HG03064 (cell line): ENCODE data around the gene RETNLB.

Experiments used
- ATAC-seq: cut with Tn5 transposase; IDR thresholded peaks from one replicate; pipeline ENCODE4 v1.9.1; 2021; ENCODE audit warnings: low read depth; ENCODE audit not compliant: unreplicated experiment

RETNLB gene

GRCh38 chr3:108757404-108757982 lies at the start of gene RETNLB:
TSS of gene RETNLB (minus strand) at chr3:108757410. CDS start at chr3:108757185, 225 bp downstream.
- no peak for ATAC-seq

DNA sequence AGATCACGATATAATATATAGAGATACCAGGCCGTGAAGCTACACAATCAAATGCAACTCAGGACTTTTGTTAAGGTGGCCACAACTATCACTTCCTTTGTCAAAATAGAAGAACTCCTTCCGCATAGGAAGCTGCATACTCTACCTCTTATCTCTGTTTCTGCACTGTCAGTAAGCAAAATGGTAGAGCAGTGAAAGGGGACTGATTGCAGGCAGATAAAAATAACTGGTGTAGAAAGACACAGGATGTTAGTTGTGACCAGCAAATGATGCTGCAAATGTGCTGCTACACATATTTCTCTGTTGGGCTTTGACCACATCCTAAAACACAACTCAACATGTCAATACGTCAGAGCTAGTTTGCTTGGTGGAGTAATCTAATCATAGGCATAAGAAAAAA lies 49.1 kb upstream of the RETNLB start:
- ATAC-seq: no peak

- no peak for ATAC-seq
Measured at GRCh38 chr3:108804966-108805365, 47.8 kb upstream of the RETNLB start.

GRCh38 chr3:108804437-108804836 lies 47.2 kb upstream of the RETNLB start:
- no peak for ATAC-seq

GRCh38 chr3:108791473-108791872 lies 34.3 kb upstream of the RETNLB start:
- ATAC-seq: no peak

- ATAC-seq: no peak
Measured at GRCh38 chr3:108780235-108780634, 23.0 kb upstream of the RETNLB start.

DNA sequence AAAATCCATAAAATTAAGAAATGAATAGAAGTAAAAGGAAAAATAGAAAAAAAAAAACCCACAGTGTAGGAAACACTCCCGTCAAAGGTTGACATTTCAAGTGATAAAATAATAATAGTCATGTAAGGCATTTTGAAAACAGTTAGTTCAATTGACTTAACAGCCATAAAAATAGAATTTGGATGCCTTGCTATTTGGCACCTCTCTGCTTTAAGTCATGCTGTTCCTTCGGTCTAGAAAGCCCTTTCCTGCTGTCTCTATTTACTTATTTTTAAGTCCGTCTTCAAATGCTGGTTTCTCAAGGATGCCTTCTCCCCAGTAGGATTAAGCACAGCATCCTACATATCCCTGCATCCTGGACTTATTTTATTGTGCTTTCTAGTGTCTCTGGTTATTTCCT lies 22.3 kb upstream of the RETNLB start:
- no peak for ATAC-seq

DNA sequence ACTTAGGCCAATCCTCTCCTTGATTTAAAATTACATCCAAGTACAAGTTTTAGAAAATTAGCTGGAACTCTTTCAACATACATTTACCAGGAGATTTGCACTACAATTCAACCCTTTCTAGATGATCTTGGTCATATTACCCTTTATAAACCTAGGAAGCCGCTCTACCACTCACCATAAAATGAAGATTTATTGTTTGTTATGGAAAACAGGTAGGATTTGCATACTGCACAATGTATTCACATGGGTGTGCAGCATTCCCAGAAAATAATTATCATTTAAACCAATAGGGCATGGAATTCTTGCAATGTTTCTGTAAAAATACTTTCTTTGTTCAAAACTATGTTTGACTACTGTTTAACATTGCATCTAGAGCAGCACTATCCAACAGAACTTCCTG lies 18.4 kb upstream of the RETNLB start:
- ATAC-seq: no peak

DNA sequence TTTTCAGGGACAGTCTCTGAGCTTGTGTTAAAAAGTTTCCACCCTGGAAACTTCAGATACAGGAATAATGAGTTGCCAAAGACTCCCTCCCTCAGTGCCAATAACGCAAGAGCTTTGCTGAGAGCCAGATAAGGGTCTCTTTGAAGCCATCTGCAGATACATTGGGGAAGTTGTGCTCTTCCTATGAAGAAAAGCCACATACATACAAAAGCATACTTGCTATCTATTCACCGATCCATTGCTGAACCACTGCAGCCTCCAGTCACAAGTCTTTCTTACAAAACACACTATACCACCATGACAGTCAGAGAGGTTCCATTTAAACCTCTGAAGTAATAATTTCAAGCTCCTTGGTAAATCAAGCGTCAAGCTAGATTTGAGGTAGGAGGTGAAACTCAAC lies 10.0 kb upstream of the RETNLB start:
- ATAC-seq: no peak

- no peak for ATAC-seq
Measured at GRCh38 chr3:108755686-108756085, 1.5 kb downstream of the RETNLB start.

DNA sequence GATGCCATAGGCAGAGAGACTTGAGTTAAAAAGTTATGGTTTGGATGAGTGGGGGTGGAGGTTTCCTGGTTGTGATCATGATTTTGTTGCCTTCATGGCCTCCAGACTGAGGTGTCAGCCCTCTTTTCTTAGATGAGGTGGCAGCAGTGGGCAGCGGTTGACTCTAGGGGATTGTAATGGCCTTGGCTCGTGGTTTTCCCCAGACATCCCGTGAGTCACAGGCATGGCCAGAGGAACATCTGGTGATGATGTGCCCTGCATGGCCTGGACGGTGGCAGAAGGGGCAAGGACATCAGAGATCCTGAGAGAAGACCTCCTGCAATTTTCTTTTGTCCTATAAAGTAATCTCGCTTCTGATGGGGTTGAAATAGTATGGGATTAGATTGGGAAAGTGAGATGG lies 12.4 kb downstream of the RETNLB start:
- no peak for ATAC-seq

DNA sequence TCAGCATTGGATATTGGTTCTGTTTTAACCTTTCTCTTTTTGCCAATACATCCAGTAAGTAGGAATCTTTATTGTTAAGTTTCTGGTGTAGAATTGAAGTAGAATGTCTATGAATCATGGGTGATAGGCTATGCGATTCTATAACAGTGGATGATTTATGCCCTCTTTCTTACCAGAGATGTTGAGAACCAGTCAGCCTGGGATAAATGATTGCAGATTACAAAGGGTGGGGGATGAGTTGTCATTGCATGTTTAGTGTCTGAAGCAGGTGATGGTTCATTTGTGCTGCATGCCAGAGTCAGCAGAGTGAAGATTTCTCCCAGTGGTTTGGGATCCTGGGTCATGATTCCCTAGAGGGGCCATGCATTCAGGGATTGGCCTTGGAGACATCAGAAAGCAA lies 14.3 kb downstream of the RETNLB start:
- no peak for ATAC-seq

GRCh38 chr3:108736821-108737220 lies 20.4 kb downstream of the RETNLB start:
- no peak for ATAC-seq

- ATAC-seq: no peak
Measured at GRCh38 chr3:108728934-108729333, 28.3 kb downstream of the RETNLB start.

DNA sequence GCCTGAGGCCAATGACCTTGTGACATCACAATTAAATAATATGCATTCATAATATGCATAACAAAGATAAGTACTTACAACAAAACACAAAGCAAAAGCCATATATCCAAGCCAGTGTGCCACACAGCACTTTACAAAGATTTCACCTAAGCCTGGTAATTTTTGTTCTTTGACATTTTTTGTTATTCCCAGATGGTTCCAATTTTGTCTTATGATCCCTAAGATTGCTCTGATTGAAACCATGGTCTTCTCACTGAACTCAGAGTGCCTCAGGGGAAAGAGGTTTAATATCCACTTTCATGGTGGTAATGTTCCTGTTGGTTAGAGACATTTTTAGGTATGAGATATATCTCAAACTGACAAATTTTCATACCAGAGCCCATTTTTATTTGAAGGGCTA lies 29.1 kb downstream of the RETNLB start:
- no peak for ATAC-seq

GRCh38 chr3:108724101-108724500 lies 33.1 kb downstream of the RETNLB start:
- no peak for ATAC-seq

DNA sequence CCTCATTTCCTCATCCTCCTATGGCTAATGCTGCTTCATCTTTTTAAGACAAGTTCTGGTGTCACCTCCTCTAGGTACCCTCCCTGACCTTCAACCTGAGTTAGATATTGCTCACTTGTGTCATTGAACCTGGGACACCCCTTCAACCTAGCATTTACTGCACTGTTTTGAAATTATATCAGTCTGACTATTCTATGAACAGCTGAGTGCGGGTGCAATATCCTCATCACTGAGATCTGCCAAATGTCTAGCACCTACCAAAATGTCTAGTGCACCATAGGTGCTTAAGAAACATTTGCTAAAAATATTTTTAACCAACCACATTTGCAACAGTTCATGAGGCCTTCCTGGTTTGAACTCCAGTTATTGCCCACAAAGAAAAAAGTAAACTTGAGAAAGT lies 34.5 kb downstream of the RETNLB start:
- no peak for ATAC-seq

- ATAC-seq: no peak
Measured at GRCh38 chr3:108719178-108719806, 37.9 kb downstream of the RETNLB start.

DNA sequence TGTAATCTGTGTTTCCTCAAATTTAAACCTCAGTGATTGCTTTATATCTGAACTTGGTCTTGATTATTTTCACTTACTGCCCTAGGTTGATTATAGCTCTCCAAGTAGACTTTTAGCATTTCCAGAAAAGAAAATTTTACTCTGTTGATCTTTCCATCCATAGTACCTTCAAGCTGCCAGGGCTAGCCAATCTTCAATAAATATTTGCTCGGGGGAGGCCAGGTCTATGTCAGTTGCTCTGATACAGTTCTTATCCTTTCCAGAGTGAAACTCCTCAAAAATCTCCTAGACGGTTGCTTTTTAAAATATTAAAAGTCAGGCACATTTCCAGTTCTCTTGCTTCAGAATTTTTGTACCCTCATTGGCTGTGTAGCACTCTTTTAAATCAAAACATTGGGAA lies 38.8 kb downstream of the RETNLB start:
- ATAC-seq: no peak

- no peak for ATAC-seq
Measured at GRCh38 chr3:108713816-108714215, 43.4 kb downstream of the RETNLB start.

GRCh38 chr3:108713009-108713516 lies 44.1 kb downstream of the RETNLB start:
- no peak for ATAC-seq
